ENCODE data around the gene ZFHX3. TPM values are rescaled to one million over a fixed set of nuclear protein-coding genes. Genes with fewer than 3 reads are reported as not detected.

The ZFHX3 gene
- total RNA-seq, 2 experiments from 2014 or later, result 0.63 to 0.64 TPM

- H3K27me3 ChIP-seq (ENCODE audit: control insufficient read depth in 1 of 2, insufficient read depth in 2 of 2, low read length in 2 of 2), result no peaks in the 10 kb centered on the region
- POLR2A ChIA-PET, result no interaction called here
- TF ChIP-seq CTCF (IDR thresholded peaks at IDR 0.05), result no peak
- no peak overlapping the region for H3K4me3 ChIP-seq (ENCODE audit: low read length)
- H3K9me3 Mint-ChIP-seq, result no peaks in the 10 kb centered on the region
- DNase-seq (no peak), ATAC-seq (ENCODE audit: poor library complexity) (no peak)
- H3K27ac ChIP-seq (ENCODE audit: low read depth in 1 of 2, low read length in 2 of 2), result no peak overlapping the region
- no peaks in the 10 kb centered on the region for H3K4me1 ChIP-seq (ENCODE audit: insufficient read depth, low read length)
- H3K27ac Mint-ChIP-seq, result no peak overlapping the region
- no peak overlapping the region for H3K4me3 Mint-ChIP-seq
- no peaks in the 10 kb centered on the region for H3K36me3 ChIP-seq (ENCODE audit: insufficient read depth, low read length)
- CTCF ChIA-PET, result no interaction called here
- no peaks in the 10 kb centered on the region for H3K9me3 ChIP-seq (ENCODE audit: control insufficient read depth in 1 of 2, insufficient read depth in 1 of 2, low read length in 2 of 2)
- H3K4me1 Mint-ChIP-seq (ENCODE audit: low read depth), result no peaks in the 10 kb centered on the region
- H3K27me3 Mint-ChIP-seq, result no peaks in the 10 kb centered on the region
- intact Hi-C loops (cut with DNase I, micrococcal nuclease), result no loop called here
- no peaks in the 10 kb centered on the region for H3K36me3 Mint-ChIP-seq (ENCODE audit: low read depth)
Measured at GRCh38 chr16:72979974-72980373, 68.0 kb downstream of the ZFHX3 start.

- Mint-ChIP-seq H3K9me3 (no peaks in the 10 kb centered on the region), H3K4me3 (no peak overlapping the region), H3K27me3 (no peaks in the 10 kb centered on the region), H3K4me1 (ENCODE audit: low read depth) (no peaks in the 10 kb centered on the region), H3K27ac (no peak overlapping the region), H3K36me3 (ENCODE audit: low read depth) (no peaks in the 10 kb centered on the region)
- Histone ChIP-seq H3K4me3 (ENCODE audit: low read length) (no peak overlapping the region), H3K9me3 (ENCODE audit: control insufficient read depth in 1 of 2, insufficient read depth in 1 of 2, low read length in 2 of 2) (no peaks in the 10 kb centered on the region), H3K27me3 (ENCODE audit: control insufficient read depth in 1 of 2, insufficient read depth in 2 of 2, low read length in 2 of 2) (no peaks in the 10 kb centered on the region), H3K36me3 (ENCODE audit: insufficient read depth, low read length) (no peaks in the 10 kb centered on the region), H3K27ac (ENCODE audit: low read depth in 1 of 2, low read length in 2 of 2) (no peak overlapping the region), H3K4me1 (ENCODE audit: insufficient read depth, low read length) (no peaks in the 10 kb centered on the region)
- ChIA-PET CTCF (no interaction called here), POLR2A (no interaction called here)
- TF ChIP-seq CTCF (IDR thresholded peaks at IDR 0.05), result no peak
- DNase-seq, result peak in 2 of 14 experiments; percentile 10 to 28
- intact Hi-C loops (cut with DNase I, micrococcal nuclease), result no loop called here
- ATAC-seq (ENCODE audit: poor library complexity), result no peak
Measured at GRCh38 chr16:72978212-72978611, 69.7 kb downstream of the ZFHX3 start.

- intact Hi-C loops (cut with DNase I, micrococcal nuclease), result no loop called here
Measured at GRCh38 chr16:72977127-72977526, 70.8 kb downstream of the ZFHX3 start.

More at GRCh38 chr16:72977127-72977526, 70.8 kb downstream of the ZFHX3 start:
- no peaks in the 10 kb centered on the region for H3K9me3 Mint-ChIP-seq
- CTCF ChIA-PET, result no interaction called here
- no peak overlapping the region for H3K27ac ChIP-seq (ENCODE audit: low read depth in 1 of 2, low read length in 2 of 2)
- no peak overlapping the region for H3K27ac Mint-ChIP-seq
- no peak for TF ChIP-seq CTCF (IDR thresholded peaks at IDR 0.05)
- H3K4me1 ChIP-seq (ENCODE audit: insufficient read depth, low read length), result no peaks in the 10 kb centered on the region
- H3K36me3 ChIP-seq (ENCODE audit: insufficient read depth, low read length), result no peaks in the 10 kb centered on the region
- H3K4me3 Mint-ChIP-seq, result no peak overlapping the region
- H3K9me3 ChIP-seq (ENCODE audit: control insufficient read depth in 1 of 2, insufficient read depth in 1 of 2, low read length in 2 of 2), result no peaks in the 10 kb centered on the region
- ATAC-seq (ENCODE audit: poor library complexity) (no peak), DNase-seq (no peak)
- H3K27me3 ChIP-seq (ENCODE audit: control insufficient read depth in 1 of 2, insufficient read depth in 2 of 2, low read length in 2 of 2), result no peaks in the 10 kb centered on the region
- no peak overlapping the region for H3K4me3 ChIP-seq (ENCODE audit: low read length)
- POLR2A ChIA-PET, result no interaction called here
- no peaks in the 10 kb centered on the region for H3K4me1 Mint-ChIP-seq (ENCODE audit: low read depth)
- H3K36me3 Mint-ChIP-seq (ENCODE audit: low read depth), result no peaks in the 10 kb centered on the region
- H3K27me3 Mint-ChIP-seq, result no peaks in the 10 kb centered on the region

All from CD4-positive, alpha-beta T cell (primary cell).